ENCODE measurements around the gene TEX14. TPM values are rescaled to one million over a fixed set of nuclear protein-coding genes. Genes with fewer than 3 reads are reported as not detected.

TEX14 gene
- total and polyA plus RNA-seq, 8 donors = 0.03 to 0.06 TPM; not detected in 6

- Histone ChIP-seq H3K4me3 (no peak overlapping the region), H3K4me1 (no peaks in the 10 kb centered on the region), H3K36me3 (no peaks in the 10 kb centered on the region), H3K27me3 (no peaks in the 10 kb centered on the region), H3K9me3 (no peaks in the 10 kb centered on the region), H3K27ac (no peak overlapping the region)
- intact Hi-C loops (cut with DNase I; ENCODE audit: low total_unique reads) = loop anchor here (10.0 kb wide), 1 partner anchor 424 kb away; no protein-coding TSS in a partner anchor
- TF ChIP-seq CTCF (IDR thresholded peaks at IDR 0.05) = no peak
- 80 to 89% (median 85%) methylated on average over 2 of the region's 2 CpGs for WGBS, 5 donors
- no peak for DNase-seq
These were observed 111.2 kb downstream of the TEX14 start for GRCh38 chr17:58580671-58581070.

GRCh38 chr17:58577696-58578095 lies 114.1 kb downstream of the TEX14 start:
- TF ChIP-seq CTCF (IDR thresholded peaks at IDR 0.05) (peak in 4 of 7 experiments; percentile 16 to 28 (median 25)), EP300 (IDR thresholded peaks at IDR 0.05) (no peak), POLR2AphosphoS5 (IDR thresholded peaks at IDR 0.05) (no peak), POLR2A (IDR thresholded peaks at IDR 0.05) (no peak)
- intact Hi-C loops (cut with DNase I; ENCODE audit: low total_unique reads) = no loop called here
- Histone ChIP-seq H3K9me3 (no peaks in the 10 kb centered on the region), H3K4me3 (no peak overlapping the region), H3K36me3 (no peaks in the 10 kb centered on the region), H3K27me3 (no peaks in the 10 kb centered on the region), H3K27ac (no peak overlapping the region), H3K4me1 (no peaks in the 10 kb centered on the region)
- DNase-seq = peak; percentile 34 to 58
- whole genome bisulfite sequencing, 5 donors = 4 to 14% (median 9%) methylated on average over 7 of the region's 7 CpGs

GRCh38 chr17:58576679-58577367 lies 115.0 kb downstream of the TEX14 start:
- no peak for DNase-seq
- H3K4me1 ChIP-seq = no peaks in the 10 kb centered on the region
- H3K9me3 ChIP-seq = no peaks in the 10 kb centered on the region
- no peaks in the 10 kb centered on the region for H3K36me3 ChIP-seq
- TF ChIP-seq POLR2AphosphoS5 (IDR thresholded peaks at IDR 0.05) (no peak), POLR2A (IDR thresholded peaks at IDR 0.05) (no peak), EP300 (IDR thresholded peaks at IDR 0.05) (no peak), CTCF (IDR thresholded peaks at IDR 0.05) (no peak)
- no peak overlapping the region for H3K27ac ChIP-seq
- H3K27me3 ChIP-seq = no peaks in the 10 kb centered on the region
- 20 to 34% (median 24%) methylated on average over 3 of the region's 3 CpGs for WGBS, 5 donors
- no peak overlapping the region for H3K4me3 ChIP-seq
- intact Hi-C loops (cut with DNase I; ENCODE audit: low total_unique reads) = no loop called here

GRCh38 chr17:58575511-58575910 lies 116.3 kb downstream of the TEX14 start:
- no peak overlapping the region for H3K27ac ChIP-seq
- H3K4me1 ChIP-seq = no peaks in the 10 kb centered on the region
- 19 to 45% (median 30%) methylated on average over 1 of the region's 1 CpG for WGBS, 5 donors
- H3K27me3 ChIP-seq = no peaks in the 10 kb centered on the region
- DNase-seq = no peak
- intact Hi-C loops (cut with DNase I; ENCODE audit: low total_unique reads) = no loop called here
- no peak overlapping the region for H3K4me3 ChIP-seq
- TF ChIP-seq POLR2A (IDR thresholded peaks at IDR 0.05) = no peak
- no peak for TF ChIP-seq CTCF (IDR thresholded peaks at IDR 0.05)
- no peak for TF ChIP-seq POLR2AphosphoS5 (IDR thresholded peaks at IDR 0.05)
- TF ChIP-seq EP300 (IDR thresholded peaks at IDR 0.05) = no peak
- no peaks in the 10 kb centered on the region for H3K36me3 ChIP-seq
- no peaks in the 10 kb centered on the region for H3K9me3 ChIP-seq
